ENCODE data around the gene NLGN2.
A peak's percentile ranks its signal among the peaks of the same experiment; 100 is the strongest.

Gene NLGN2

DNA sequence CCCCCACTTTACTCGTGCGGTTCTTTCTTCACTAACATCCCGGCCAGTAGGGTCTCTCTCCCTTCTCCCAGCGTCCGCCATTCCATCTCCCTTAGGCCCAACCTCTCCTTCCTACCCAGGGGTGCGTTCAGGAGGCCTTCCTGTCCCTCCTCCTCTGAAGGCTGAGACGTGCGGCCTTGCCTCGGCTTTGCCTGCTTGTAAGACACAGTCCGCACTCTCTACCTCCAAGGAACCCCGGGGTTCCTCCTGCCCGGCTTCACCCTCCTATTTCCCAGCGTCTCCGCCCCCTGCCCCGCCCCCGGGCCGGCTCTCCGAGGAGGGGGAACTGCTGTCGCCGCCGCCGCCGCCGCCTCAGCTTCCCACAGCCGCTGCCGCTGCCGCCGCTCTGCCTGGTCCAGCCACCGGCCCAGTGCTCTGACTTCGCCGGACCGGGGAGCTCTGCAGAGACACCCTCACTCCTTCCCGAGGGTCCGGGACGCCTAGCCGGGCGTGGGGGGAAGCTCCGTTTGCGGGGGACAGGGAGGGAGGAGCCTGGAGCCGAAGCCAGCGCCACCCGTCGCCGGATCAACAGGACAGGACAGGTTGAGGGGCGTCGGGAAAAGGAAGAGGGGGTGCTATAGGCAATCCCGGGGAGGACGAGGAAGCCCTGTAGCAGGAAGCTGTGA, 30.4 kb downstream of the NLGN2 start:
- peak; percentile 62 for DNase-seq

DNA sequence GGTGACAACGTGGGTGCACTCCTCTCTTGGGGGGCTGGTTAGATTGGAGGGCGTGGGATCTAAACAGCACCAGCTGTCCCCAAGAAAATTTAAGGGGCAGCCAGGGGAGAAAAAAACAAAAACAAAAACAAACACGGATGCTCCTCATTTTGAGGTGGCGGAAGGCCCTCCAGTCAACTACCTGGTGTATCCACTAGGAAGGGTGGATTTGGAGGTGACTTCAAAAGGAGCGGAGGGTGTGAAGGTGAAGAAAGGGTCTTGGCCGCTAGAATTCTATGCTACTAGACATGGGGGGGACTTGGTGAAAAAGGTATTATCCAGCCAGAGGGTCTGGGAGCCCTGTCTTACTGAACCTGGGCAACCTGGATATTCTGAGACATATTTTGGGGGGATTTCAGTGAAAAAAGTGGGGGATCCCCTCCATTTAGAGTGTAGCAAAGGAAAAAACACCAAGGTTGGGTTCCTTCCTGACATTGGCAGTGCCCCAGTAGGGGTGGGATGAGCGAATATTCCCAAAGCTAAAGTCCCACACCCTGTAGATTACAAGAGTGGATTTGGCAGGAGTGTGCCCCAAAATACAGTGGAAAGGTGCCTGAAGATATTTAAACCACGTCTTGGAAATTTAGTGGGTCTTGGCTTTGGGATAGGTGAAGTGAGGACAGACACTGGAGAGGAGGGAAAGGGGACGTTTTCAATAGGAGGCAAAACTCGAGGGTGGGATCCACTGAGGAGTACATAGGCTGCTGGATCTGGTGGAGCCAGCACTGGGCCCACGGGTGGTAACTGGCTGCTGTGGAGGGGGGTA, 31.2 kb downstream of the NLGN2 start:
- DNase-seq, result no peak

DNA sequence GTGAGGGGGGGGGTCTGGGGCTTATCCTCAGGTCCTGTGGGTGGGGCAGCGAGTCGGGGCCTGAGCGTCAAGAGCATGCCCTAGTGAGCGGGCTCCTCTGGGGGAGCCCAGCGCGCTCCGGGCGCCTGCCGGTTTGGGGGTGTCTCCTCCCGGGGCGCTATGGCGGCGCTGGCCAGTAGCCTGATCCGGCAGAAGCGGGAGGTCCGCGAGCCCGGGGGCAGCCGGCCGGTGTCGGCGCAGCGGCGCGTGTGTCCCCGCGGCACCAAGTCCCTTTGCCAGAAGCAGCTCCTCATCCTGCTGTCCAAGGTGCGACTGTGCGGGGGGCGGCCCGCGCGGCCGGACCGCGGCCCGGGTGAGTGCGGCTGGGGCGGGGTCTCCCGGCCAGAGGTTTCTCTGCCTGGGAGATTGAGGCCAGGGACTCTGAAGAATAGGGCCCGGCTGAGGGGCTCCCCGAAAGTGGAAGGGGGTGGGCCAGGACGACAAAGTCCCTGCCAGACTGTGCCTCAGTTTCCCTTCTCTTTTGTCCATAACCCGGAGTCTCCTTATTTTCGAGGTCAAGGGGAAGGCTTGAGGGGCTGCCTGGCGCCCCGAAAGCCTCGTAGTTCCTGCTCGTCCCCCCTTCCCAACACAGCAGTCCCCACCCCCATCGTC, 31.9 kb downstream of the NLGN2 start, which contains the start of gene FGF11:
TSS of gene FGF11 (plus strand) at position 51 of the 651 bp plus-strand sequence. CDS start at position 160, 109 bp downstream.
- no peak for DNase-seq

DNA sequence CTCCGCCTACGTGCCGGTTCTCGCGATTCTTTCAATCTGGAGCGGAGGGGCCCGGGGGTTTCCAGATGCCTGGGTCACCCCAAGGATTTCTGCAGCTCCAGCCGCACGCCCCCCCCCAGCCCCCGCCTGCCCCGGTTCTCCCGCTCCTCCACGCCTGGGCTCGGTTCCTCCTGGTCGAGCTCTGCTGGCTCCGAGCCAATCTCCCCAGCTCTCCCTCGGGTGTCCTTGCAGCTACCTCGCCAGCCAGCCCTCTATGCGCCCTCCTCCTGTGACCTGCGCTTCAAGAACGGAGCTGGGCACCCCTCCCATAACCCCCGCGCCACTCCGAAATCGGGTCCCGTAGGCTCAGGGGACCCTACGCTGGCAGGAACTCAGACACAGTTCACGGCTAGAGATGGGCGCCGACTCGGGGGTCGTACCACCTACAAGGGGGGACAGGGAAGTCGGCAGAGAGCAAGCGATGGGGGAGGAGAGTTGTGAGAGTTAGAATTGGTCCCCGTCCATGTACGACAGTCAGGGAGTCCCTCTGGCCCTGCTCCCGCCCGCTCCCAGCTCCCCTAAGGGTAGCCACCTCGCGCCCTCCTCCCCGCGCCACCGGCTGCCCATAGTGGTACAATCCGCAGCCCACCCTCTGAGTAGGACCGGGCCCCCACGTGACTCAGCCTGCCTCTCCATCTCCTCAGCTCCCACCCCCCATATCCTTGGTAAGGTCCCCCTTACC, 32.6 kb downstream of the NLGN2 start:
- DNase-seq, result peak; percentile 54

DNA sequence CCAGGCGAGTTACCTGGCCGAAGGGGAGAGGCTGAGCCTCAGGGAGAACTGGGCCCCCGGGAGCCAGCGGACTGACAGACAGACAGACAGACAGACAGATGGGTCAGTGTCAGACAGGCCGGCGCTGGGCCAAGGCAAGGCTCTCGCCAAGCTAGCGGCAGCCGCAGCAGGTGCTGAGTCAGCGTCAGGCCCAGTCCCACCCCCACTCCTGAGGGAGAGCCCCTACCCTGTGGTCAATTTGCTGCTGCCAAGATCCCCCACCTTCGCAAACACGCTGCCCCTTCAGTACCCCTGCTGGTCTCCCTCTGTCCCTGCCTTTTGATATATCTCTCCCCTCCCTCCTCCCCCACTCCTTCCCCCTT, 33.2 kb downstream of the NLGN2 start:
- DNase-seq, result peak; percentile 51

DNA sequence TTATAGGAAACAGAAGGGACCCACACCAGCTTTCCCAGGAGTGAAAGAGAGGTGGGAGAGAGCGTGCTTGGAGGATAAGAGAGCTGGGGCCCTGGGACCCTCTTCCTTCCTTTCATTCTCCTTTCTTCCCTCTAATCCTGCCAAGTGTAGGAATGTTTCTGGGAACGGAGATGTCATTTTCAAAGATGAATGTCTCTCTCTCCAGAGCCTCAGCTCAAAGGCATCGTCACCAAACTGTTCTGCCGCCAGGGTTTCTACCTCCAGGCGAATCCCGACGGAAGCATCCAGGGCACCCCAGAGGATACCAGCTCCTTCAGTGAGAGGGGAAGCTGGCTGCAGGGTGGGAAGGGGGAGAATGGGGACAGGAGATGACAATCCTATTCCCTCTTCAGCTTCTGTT, 33.6 kb downstream of the NLGN2 start:
- no peak for DNase-seq

DNA sequence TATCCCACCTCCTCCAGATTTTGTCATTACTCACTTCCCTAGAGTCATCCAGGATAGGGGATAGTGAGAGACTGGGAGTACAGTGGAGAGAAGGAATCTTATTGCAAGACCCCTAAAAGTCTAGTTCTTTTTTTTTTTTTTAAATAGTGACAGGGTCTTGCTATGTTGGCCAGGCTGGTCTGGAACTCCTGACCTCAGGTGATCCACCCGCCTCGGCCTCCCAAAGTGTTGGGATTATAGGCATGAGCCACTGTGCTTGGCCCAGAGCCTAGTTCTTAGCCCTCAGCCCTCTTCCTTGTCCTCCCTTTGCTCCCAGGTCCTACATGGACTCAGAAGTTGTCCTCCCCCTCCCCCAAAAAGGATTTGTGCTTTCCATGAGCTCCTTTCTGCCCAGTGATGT, 34.5 kb downstream of the NLGN2 start:
- no peak for DNase-seq

DNA sequence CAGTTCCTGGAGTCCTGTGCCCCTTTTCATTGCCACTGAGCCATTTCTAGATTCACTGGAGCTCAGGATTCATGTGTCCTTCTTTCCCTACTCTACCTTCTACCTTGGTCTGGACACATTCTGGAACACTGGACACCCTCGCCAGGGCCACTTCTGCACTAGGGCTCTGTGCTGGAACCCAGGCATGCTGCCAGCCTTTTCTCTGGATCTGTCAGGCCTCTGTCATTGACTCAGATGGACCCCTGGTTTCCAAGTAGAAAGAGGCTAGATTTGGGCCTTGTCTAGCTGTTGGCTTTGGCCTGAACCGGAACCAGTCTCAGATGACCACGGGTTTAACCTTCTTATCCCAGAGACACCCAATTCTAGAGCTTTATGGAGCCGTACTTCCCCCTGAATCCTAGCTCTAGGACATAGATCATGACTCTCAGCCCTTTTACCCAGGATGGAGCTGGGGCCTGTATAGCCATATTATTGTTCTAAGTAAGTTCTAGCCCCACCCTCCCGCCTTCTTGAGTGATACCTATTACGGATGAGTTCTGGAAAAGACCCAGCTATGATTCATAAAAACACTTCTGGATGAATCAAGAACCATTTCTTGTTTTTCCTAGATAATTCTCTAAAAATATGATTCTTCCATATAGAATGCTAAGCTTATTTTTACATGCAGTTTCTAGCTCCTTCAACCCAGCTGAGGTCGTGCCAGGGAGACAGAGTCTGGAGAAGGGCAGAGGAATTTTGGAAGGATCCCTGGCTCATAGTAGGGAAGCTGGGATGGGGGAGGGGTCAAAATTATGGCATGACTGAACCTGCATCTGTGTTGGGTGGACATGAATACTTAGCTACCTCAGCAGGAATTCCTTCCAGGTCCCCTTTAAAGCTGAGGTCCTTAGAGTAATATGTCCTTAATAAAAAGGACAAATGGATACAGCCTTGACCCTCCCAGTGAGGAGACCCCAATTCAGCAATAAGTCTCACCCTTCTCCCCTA, 36.1 kb downstream of the NLGN2 start:
- DNase-seq, result no peak

DNA sequence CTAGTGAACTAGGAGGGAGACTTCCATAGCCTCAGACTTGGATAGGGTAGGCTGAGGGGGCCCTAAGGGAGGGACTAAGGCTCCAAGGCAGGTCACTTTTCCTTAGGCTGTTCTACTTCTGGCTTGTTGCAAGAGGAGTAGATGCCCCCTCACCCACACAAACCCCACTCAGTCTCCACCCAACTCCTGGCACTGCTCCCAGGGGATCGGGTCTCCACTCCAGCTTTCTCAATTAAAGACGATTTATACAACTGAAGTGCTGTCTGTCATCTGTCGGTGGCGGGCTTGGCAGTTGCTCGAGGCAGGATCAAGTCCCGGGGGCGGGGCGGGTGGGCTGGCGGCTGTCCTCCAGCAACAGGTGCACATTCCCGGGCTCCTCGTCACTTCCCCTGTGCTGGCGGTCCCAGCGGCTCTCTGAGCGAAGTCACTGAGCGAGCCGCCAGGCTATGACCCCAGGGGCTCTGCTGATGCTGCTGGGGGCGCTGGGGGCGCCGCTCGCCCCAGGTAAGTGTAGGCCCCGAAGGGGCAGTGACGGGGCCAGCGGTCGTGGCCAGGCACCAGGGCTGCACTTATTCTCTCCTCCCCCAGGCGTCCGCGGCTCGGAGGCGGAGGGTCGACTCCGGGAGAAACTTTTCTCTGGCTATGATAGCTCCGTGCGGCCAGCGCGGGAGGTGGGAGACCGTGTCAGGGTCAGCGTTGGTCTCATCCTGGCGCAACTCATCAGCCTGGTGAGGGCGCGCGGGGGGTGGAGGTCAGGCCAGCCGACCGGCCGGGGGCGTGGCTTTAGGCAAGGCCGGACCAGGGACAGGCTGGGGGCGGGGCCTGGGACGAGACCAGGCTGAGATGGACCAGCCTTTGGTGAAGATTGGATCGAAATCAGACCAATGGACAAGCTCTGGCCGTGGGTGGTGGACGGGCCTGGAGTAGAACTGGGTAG, 37.3 kb downstream of the NLGN2 start, which contains the start of gene CHRNB1:
TSS of gene CHRNB1 (plus strand) at position 380 of the 937 bp plus-strand sequence. CDS start at position 447, 67 bp downstream.
- DNase-seq, result peak; percentile 57

DNA sequence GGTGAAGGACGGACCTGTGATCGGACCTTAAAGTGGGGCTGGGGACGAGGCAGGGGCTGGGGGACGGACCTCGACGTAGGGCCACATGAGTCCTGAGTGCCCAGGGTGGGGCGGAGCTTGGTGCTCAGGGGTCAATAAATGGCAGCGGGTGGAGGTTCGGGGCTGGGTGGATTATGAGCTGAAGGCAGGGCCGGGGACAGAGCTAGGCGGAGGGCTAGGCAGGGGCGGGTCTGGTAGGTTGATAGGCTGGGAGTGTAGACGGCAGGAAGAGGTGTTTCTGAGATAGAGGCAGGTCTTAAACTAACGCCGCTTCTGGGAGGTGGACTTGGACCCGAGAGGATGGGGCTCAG, 37.9 kb downstream of the NLGN2 start:
- peak; percentile 74 for DNase-seq

DNA sequence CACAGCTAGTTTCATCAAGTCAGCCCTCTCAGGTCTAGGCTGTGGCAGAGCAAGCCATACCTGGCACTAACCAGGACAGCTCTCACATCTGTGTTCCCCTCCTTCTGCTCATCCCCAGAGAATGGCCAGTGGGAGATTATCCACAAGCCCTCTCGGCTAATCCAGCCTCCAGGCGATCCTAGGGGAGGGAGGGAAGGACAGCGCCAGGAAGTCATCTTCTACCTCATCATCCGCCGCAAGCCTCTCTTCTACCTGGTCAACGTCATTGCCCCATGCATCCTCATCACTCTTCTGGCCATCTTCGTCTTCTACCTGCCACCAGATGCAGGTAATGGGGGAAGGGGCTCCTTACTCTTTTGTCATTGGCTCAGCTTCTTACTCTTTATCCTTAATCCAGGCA, 40.8 kb downstream of the NLGN2 start:
- DNase-seq, result no peak

DNA sequence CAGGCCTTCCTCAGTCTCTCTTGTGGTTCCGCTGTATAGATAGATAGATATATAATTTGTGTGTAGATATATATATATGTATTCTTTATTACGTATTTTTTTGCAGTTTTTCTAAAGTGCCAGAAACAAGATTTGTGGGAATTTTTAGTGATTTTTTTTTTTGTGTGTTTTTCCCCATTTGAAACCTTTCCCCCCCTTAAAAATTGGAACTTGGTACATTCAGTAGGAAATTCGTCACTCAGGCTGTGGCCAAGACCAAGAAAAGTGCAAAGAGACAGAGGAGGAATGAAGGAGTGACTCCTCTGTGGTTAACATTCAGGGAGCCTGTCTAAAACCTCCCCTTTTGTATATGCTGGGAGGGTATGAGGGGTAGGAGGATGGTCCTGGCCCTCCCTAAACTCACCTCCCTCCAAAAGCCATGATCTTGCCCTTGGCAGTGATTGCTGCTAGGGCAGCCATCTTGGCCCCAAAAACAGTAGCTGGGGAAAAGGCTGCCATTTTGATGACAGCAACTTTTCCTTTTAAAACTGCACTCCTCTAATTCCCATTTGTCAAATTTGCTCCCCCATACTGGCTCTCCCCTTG, 52.4 kb downstream of the NLGN2 start:
- no peak for DNase-seq

DNA sequence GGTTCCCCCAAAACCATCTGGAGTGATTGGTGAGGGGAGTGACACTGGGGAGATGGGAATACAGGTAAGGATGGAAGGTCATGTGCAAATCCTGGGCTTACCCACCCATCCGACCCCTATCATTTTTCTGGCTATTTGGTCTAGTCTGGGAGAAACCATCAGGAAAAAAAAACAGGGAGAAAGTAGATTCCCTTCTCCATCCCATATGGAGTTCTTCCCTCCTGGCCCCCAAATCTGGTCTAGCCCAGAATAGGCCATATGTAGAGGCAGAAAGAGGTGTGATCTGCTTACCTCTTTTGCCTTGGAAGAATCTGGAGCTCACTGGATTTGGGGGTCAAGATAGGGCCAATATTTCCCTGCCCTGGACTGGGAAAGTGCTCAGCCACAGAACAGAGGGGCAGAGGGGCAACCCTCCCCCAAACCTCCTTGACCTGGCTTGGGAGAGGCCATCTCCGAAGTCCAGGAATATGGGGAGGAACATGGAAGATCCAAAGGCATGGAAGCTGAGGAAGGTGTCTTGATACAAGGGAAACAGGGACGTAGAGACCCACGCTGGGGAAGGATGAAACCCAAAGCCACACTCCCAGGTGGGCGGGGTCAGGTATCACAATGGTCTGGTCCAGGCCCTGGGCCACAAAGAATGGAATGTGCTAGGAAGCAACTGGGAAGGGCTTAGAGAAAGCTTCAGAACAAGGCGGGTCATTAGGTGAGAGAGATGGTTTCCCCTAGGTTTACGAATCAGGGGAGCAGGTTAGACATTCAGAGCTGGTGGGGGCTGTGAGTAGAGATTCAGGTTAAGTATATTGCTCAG, 53.4 kb downstream of the NLGN2 start:
- no peak for DNase-seq

DNA sequence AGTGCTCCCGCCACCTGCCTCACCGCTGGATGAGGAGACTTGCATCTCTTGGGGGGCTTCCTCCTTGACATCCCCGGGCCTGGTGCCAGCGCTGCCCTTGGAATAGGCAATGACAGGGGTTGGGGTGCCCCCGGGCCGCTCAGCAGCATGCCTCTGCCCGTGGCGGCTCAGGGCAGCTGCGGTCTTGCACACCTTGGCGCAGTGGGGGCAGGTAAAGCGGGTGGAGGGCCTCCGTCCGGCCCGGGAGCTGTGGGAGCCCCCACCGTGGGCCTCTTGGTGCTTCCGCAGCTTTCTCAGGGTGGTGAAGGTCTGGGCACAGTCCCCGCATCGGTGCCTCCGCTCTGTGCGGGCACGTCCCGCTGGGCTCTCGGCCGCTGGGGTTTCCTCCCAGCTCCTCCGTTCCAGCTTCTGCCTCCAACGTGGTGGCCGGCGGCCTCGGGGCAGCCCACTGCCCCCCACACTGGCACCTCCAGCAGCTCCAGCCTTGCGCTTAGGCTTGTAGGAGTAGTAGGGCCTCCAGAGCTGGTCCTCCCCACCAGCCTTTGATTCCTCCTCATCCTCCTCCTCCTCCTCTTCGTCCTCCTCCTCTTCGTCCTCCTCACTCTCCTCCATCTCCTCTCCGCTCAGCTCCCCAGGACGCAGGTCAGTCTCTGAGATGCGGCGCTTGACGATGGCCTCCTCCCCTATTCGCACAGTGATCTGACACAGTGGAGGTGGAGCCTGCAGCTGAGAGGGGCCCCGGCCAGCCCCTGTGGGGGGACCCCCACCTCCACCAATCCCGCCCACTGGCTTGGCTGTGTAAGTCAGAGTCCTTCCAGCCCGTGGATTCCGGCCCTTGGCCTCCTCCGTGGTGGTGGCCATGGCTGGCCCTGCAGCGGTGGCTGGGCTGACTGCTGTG, 55.1 kb downstream of the NLGN2 start:
- DNase-seq, result no peak

DNA sequence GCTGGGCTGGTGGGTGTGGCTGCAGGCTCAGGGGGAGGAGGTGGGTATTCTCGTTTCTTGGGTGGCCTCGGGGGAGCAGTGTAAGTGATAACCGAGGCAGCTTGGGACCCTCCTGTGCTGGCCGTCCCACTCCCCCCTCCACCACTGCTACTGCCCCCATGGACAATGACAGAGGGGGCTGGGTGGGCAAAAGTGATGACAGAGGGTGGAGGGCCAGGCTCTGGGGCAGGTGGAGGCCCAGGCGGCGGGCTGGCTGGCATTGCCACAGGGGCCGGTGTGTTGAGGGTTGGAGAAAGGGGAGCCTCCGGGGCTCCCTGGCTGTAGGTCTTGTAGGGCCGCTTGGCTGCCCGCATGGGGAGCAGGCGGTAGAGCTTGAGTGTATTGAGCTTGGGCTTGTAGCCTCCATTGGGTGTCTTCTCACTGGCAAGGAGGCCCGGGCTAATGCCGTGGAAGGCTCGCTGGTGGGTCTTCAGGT, 55.8 kb downstream of the NLGN2 start:
- DNase-seq, result no peak

DNA sequence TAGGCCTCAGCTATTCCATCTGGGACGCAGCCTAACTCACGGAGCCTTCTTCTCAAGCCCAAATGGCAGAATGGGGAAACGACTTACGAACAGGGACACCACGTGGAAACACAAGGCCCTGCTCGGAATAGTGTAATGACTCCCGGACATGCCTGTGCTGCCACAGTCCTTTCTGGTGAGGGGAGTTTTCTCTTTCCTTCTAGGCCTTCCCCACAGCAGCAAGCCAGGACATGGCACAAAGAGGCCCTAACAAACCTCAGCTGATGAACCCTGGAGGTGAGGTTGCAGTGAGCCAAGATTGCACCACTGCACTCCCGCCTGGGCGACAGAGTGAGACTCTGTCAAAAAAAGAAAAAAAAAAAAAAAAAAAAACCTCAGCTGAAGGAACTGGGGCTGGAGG, 56.4 kb downstream of the NLGN2 start:
- DNase-seq, result no peak

DNA sequence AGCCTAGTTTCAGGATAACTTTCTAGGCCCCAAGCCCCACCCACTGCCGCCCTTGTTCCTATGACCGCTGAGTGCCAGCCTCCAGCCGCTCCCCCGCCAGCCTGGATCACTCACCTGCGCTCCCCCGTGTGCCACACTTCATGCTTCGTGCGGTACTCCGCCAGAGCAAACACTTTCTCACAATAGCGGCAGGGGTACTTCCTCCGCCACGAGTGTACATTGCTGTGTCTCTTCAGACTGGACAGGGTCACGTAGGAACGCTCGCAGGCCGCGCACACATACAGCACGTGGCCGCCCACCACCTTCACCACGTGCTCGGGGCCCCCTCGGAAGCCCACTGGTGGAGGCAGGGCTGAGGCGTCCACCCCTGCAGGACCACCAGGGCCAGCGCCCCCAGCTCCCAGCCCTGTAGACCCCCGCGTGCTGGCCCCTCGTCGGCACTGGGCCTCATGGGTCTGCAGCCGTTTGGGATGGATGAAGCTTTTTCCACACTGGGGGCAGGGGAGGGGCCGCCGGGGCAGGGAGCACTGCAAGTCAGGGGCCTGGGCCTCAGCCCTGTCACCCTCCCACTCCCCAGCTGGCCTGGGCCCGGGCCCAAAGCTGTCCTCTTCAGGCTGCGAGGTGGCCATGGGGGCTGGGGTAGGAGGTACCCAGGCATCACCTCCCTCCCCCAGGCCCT, 58.1 kb downstream of the NLGN2 start:
- no peak for DNase-seq

DNA sequence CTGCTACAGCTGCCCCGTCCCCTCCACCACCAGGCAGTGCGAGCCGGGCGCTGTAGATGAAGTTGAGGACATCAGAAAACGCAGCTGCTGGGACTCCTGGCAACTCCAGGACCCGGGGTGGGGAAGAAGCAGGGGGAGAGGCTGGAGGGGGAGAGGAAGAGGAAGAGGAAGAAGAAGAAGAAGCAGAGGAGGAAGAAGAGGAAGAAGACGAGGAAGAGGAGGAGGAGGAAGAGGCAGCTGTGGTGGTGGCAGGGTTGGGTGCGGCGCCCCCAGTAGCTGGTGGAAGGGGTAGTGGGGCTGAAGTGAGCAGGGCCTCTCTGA, 58.6 kb downstream of the NLGN2 start:
- no peak for DNase-seq
